ENCODE results near the gene NKAPD1. TPM values are rescaled to one million over a fixed set of nuclear protein-coding genes. Genes with fewer than 3 reads are reported as not detected.
"Not testable (repeated sequence)": the region's sequence is repeated elsewhere in the genome, so short reads cannot be mapped to it uniquely, and the experiment has no call there.

Gene NKAPD1
- total RNA-seq, 2 donors from 2014 or later, result 16.9 to 20.1 TPM

DNA sequence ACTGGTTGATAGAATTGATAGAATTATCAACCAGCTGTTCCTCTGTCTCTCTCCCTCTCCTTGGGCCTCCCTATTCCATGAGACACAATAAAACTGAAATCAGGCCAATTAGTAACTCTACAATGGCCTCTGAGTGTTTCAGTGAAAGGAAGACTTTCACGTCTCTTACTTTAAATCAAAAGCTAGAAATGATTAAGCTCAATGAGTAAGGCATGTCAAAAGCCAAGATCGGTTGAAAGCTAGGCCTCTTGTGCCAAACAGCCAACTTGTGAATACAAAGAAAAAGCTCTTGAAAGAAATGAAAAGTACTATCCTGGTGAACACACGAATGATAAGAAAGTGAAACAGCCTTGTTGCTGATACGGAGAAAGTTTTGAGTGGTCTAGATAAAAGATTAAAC lies 16.9 kb upstream of the NKAPD1 start:
- peaks cover 5 to 7% of the 10 kb centered on the region in 2 donors for H3K36me3 Mint-ChIP-seq
- no peaks in the 10 kb centered on the region for H3K9me3 Mint-ChIP-seq
- DNase-seq (ENCODE audit: low spot score in 2 of 2) (peak in 1 of 2 donors; percentile 11), ATAC-seq (peak; percentile 70 to 94)
- peak overlapping the region; percentile 86 to 94 for H3K27ac Mint-ChIP-seq

DNA sequence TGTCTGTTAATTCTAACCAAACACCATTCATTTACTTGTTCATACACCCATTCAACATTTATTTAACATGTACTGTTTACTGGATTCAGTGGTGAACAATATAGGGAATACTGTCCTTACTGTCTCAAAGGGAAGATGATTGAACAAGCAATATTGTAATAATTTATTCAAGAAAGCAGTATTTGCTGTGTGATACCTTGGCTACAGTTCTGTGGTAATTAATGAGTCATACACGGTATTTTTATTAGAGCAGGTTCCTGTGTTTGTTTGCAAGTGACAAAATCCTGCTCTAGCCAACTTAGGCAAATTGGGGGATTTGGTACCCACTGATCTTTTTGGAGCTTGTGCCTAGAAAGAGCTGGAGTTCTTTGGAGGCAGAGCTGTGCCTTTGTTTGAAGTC lies 16.0 kb upstream of the NKAPD1 start:
- Mint-ChIP-seq H3K36me3 (peaks cover 5 to 7% of the 10 kb centered on the region in 2 donors), H3K27ac (no peak overlapping the region), H3K9me3 (no peaks in the 10 kb centered on the region)
- DNase-seq (ENCODE audit: low spot score in 2 of 2) (no peak), ATAC-seq (no peak)

DNA sequence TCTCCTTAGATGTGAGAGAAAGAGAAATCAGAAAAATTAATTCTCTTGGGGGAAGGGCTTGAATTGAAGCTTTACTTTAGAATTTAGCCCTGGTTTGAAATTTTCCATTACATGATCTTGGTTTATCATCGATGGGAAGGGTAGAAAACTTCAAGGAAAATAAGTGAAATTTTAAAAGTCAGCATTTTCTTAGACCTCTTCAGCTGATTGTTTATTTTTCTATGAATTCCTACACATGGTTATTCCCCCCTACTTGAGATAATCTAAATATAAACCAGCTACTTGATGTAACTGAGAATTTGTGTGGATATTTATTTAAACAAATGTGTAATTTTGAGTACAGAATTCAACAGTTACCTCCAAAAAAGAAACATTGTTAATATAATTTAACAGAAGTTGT lies 11.2 kb upstream of the NKAPD1 start:
- peak overlapping the region in 1 of 2 donors; percentile 52 for H3K27ac Mint-ChIP-seq
- no peaks in the 10 kb centered on the region for H3K9me3 Mint-ChIP-seq
- ATAC-seq (no peak), DNase-seq (ENCODE audit: low spot score in 2 of 2) (no peak)
- no peaks in the 10 kb centered on the region for H3K36me3 Mint-ChIP-seq

DNA sequence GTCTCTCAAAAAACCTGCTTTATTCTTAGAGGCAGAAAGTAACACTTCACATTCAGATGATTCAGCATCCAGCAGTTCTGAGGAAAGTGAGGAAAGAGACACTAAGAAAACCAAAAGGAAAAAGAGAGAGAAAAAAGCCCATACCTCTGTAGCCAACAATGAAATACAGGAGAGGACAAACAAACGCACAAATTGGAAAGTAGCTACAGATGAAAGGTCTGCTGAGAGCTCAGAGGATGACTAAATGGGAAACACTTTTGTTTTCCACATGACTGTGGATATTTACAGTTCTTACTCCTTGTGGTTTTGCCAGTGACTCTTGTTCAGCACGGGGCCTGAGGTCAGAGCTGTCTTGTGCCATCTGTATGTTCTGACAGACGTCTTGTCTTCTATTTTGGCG lies 8.6 kb downstream of the NKAPD1 start:
- peak; percentile 33 to 81 for ATAC-seq
- Mint-ChIP-seq H3K9me3 (no peaks in the 10 kb centered on the region), H3K27ac (peak overlapping the region; percentile 37 to 86), H3K36me3 (peaks cover 33 to 51% of the 10 kb centered on the region in 2 donors)
- DNase-seq (ENCODE audit: low spot score in 2 of 2), result peak in 1 of 2 donors; percentile 28

DNA sequence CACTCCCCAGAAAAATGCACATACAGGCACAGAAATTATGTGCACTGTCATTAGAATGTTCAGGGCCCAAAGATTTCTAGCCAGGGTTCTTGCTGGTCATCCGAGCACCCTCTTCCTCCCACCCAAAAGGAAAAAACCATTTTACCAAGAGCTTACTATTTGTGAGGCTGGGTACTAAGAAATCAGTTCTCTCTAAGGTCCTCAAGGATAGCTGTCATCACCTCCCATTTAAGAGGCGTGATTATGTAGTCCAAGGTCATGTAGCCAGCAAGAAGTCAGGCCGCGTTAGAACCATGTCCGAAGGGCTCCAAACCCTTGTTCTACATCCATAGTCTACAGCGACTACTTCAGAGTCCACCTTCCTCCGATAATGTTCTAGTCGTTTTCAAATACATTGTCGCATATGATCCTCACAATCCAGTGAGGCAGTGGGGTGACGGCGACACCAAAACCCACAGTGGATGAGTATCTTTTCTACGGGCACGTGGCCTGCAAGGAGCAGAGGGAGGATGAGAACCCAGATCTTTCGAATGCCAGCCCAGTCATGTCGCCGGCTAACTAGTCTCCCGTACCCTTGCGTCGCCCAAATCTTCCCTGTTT lies 11.8 kb downstream of the NKAPD1 start:
- H3K9me3 Mint-ChIP-seq, result no peaks in the 10 kb centered on the region
- H3K27ac Mint-ChIP-seq, result peak overlapping the region; percentile 97 to 99
- peak; percentile 47 to 50 for ATAC-seq
- DNase-seq (ENCODE audit: low spot score in 2 of 2), result peak; percentile 36 to 55
- peaks cover 49 to 59% of the 10 kb centered on the region in 2 donors for H3K36me3 Mint-ChIP-seq

DNA sequence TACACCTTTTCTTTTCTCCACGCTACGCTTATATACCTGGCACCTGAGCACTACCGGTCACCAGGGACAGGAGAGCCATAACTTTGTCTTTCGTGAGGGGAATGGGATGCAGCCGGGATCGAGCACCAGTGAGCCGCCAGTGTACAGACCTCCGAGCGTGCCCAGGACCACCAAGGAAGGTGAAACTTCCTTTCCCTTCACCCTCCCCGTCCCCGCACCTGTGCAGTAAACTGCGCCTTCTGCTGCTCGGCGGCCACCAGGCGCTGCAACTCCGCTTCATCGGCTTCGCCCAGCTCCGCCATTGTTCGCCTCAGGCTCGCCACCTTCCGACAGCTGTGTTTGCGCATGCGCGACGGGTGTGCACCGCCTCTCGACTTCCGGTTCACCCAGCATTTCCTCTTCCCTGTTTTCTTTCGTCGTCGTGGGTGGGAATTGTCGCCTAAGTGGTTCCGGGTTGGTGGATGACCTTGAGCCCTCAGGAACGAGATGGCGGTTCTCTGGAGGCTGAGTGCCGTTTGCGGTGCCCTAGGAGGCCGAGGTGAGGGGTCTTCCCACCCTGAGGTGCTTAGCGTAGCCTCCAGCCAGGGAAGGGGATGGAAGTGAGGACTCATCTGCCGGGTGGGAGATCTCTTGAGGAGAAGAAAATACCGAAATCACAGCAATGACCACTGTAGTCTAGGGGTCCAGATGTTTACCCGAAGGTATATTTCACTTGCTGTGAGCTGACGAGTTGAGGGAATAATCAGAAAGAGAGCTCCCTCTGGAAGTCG lies 12.5 kb downstream of the NKAPD1 start, which contains the start of the genes SDHD and TIMM8B:
Gene SDHD (plus strand): TSS at position 452 of the 770 bp plus-strand sequence. CDS start 35 bp downstream, at position 487.
Gene TIMM8B (minus strand): TSS at position 335 of the 770 bp plus-strand sequence. CDS start 33 bp downstream, at position 302.
- peaks cover 55 to 59% of the 10 kb centered on the region in 2 donors for H3K36me3 Mint-ChIP-seq
- no peaks in the 10 kb centered on the region for H3K9me3 Mint-ChIP-seq
- ATAC-seq (peak; percentile 86 to 97), DNase-seq (ENCODE audit: low spot score in 2 of 2) (peak; percentile 92 to 97)
- H3K27ac Mint-ChIP-seq, result peak within 1 kb of the TSS; percentile 97 to 99

DNA sequence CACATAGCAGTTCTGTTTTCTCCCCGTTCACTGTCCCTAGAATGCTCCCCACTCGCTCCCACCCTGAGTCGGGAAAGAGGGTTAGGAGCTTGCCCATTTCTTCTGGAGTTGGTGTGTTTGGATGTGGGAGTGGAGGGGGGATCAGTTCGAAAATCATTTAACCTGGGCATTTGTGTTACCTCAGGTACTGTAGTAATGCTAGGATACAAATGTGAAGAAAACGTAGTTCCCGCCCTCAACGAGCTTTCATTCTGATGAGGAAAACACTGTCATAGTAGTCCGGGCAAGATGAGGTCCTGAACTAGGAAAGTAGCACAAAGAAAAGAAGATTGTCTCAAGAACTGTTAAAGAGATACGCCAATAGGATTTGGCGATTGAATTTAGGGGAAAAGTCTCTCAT lies 13.1 kb downstream of the NKAPD1 start:
- DNase-seq (ENCODE audit: low spot score in 2 of 2), result no peak
- H3K36me3 Mint-ChIP-seq, result peaks cover 57 to 59% of the 10 kb centered on the region in 2 donors
- no peak for ATAC-seq
- H3K9me3 Mint-ChIP-seq, result no peaks in the 10 kb centered on the region
- H3K27ac Mint-ChIP-seq, result peak overlapping the region; percentile 97 to 99

DNA sequence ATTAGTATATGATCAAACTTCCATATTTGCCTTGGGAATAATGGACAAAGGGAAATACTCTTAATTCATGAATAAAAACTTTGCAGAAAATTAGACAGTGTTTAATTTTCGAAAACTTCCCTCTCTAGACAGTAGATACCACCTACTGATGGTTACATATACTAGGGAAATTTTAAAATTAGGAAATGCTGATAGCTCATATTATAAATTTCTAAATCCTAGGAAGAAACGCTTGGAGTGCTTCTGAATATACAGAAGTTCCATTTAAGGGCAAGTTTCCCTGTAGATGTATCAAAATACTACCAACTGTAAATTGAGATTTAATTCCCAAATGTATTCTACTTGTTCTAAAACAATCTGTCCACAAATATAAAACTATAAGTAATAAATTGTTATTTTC lies 21.2 kb downstream of the NKAPD1 start:
- H3K27ac Mint-ChIP-seq; ATAC-seq; H3K9me3 Mint-ChIP-seq; DNase-seq (ENCODE audit: low spot score in 2 of 2): not testable (repeated sequence)
- peaks cover 0 to 11% of the 10 kb centered on the region in 2 donors for H3K36me3 Mint-ChIP-seq

DNA sequence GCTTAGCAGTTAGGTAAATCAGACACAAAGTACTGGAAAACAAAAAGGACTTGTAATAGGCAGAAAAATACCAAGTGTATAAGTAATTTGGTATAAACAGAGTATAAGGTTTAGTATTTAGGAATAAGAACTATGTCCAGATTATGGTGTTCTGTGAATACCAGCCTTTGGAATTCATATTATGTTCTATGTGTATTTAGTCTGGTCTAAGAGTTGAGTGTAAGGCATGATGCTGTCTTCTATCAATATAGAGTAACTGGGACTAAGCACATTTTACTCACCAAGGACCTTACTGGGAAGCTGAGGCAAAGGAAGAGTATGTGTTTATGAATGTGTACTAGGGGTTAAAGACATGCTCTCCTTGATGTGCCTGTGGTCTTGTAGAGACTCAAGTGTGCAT lies 22.1 kb downstream of the NKAPD1 start:
- no peaks in the 10 kb centered on the region for H3K9me3 Mint-ChIP-seq
- ATAC-seq (no peak), DNase-seq (ENCODE audit: low spot score in 2 of 2) (no peak)
- H3K27ac Mint-ChIP-seq, result peak overlapping the region in 1 of 2 donors; percentile 10
- H3K36me3 Mint-ChIP-seq, result peaks cover 0 to 6% of the 10 kb centered on the region in 2 donors

DNA sequence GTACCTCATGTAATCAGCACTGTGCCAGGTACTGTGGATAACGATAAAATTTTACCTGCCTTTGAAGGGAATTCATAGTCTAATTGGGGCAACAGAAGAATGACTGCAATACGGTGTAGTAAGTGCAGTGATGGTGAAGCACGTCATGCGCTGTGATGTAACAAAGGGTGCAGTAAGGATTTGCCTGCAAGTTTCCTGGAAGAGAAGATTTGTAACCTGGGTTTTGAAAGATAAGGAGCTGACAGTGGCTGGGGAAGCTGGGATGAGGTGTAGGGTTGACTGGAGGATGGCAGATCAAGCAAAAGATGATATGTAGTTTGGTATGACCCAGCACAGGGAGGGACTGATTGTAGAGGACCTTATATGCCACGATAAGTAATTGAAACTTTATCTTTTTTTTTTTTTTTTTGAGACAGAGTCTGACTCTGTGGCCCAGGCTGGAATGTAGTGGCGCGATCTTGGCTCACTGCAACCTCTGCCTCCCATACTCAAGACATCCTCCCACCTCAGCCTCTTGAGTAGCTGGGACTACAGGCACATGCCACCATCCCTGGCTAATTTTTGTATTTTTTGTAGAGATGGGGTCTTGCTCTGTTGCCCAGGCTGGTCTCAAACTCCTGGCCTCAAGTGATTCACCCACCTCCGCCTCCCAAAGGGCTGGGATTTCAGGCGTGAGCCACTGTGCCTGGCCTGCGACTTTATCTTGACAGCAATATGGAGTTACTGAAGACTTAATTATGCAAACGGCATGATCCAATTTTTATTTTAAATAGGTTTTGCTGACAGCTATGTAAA lies 23.8 kb downstream of the NKAPD1 start:
- no peak overlapping the region for H3K27ac Mint-ChIP-seq
- no peak for ATAC-seq
- H3K36me3 Mint-ChIP-seq, result no peaks in the 10 kb centered on the region
- DNase-seq (ENCODE audit: low spot score in 2 of 2), result no peak
- H3K9me3 Mint-ChIP-seq, result no peaks in the 10 kb centered on the region

DNA sequence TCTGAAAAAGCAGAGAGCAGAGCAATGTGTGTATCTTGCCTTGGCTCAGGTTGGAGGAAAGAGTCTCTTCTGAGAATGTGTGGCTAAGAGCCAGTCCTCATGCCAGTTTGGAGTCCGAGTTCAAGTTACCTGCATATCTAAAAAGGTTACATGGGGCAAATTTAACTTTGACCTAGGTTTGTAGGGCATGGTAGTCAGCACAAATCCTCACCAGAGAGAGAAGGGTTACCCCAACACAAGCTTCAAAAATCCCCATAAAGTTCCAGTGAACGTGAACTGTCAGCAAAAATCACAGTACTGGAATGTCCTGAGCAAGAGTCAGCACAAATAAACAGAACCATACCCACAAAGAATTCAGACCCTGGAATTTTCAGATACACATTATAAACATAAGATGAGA lies 26.4 kb downstream of the NKAPD1 start:
- ATAC-seq, result no peak
- no peaks in the 10 kb centered on the region for H3K36me3 Mint-ChIP-seq
- DNase-seq (ENCODE audit: low spot score in 2 of 2), result no peak
- no peak overlapping the region for H3K27ac Mint-ChIP-seq
- H3K9me3 Mint-ChIP-seq, result no peaks in the 10 kb centered on the region

DNA sequence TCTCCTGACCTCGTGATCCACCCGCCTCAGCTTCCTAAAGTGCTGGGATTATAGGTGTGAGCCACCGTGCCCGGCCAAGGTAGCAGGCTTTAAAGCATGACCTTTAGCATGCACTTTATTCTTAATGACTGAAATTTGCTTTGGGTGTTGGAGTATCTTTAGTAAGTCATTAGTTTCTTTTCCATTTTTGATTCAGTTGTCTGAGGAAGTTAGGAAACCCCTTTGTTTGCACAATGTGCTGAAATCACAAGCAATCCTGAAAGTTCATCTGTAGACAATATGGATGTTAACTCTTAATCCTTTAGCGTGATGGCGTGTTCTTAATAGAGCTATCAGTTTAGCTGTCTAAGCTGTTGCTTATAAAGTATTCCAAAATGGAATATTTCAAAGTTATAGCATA lies 29.3 kb downstream of the NKAPD1 start:
- ATAC-seq (no peak), DNase-seq (ENCODE audit: low spot score in 2 of 2) (no peak)
- Mint-ChIP-seq H3K36me3 (no peaks in the 10 kb centered on the region), H3K9me3 (no peaks in the 10 kb centered on the region), H3K27ac (no peak overlapping the region)

DNA sequence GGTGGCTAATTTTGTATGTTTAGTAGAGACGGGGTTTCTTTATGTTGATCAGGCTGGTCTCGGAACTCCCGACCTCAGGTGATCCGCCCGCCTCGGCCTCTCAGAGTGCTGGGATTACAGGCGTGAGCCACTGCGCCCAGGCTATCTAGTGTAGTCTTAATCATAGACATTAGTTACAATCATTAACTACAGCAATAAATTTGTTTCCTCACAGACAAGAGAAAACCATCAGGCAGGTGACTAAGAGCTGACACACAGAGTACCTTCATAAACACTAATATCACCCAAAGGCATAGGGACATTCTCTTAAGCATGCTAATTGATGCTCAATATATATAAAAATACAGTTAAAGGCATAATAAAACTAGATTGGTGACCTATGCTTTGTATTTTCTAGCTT lies 32.0 kb downstream of the NKAPD1 start:
- H3K36me3 Mint-ChIP-seq, result no peaks in the 10 kb centered on the region
- no peaks in the 10 kb centered on the region for H3K9me3 Mint-ChIP-seq
- H3K27ac Mint-ChIP-seq, result no peak overlapping the region
- DNase-seq (ENCODE audit: low spot score in 2 of 2) (no peak), ATAC-seq (no peak)

DNA sequence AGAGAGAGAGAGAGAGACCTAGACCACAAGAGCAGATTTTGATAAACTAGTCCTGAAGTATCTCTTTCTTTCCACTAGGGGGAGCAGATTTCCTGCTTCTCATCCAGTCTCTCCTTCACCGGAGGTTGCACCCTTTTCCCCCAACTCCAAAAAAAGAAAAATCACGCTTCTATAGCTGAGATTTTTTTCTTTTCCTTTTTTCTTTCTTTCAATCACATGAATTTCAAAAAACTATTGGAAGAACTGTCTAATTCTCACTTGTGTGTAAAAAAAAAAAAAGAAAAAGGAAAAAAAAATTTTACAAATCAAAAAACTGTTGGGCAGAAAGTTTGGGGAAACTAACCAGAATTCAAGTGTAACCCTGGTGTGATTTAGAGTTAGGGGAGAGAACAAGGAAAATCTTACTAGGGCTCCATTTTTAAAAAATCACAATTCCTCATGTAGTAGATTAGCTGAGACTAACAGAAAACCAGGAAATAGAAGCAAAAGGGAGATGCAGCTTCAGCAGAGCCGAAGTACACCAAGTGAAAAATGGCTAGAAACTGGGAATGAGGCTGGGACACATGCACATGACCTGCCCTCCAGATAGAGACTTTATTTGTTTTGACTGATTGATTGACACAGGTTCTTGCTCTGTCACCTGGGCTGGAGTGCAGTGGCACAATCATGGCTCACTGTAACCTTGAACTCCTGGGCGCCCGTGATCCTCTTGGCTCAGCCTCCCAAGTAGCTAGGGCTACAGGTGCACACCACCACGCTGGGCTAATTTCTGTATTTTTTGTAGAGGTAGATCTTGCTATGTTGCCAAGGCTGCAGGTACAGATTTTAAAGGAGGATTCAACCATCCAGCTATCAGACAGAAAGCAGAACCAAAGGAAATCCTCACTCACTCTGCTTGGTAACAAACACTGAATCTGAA lies 39.7 kb downstream of the NKAPD1 start:
- Mint-ChIP-seq H3K9me3 (no peaks in the 10 kb centered on the region), H3K36me3 (no peaks in the 10 kb centered on the region), H3K27ac (no peak overlapping the region)
- DNase-seq (ENCODE audit: low spot score in 2 of 2), result no peak
- peak; percentile 55 to 72 for ATAC-seq

DNA sequence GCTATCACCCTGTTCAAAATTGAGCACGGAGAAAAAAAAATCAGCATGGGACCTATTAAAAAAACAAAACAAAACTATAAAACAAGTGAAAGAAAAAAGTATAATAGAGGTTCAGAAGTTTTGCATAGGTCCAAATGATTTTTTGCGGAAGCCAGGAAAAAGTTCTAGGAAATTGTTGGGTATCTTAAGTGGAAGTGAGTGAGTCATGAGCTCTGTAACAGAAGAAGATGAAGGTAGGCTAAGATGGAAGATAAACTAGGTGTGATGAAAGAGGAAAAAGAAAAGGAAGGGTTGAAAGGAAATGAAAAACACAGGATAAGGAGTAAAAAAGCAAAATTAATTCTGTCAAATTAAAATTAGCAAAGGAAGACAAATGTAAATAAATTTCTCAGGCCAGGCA lies 40.4 kb downstream of the NKAPD1 start:
- DNase-seq (ENCODE audit: low spot score in 2 of 2) (no peak), ATAC-seq (no peak)
- Mint-ChIP-seq H3K27ac (no peak overlapping the region), H3K9me3 (no peaks in the 10 kb centered on the region), H3K36me3 (no peaks in the 10 kb centered on the region)

DNA sequence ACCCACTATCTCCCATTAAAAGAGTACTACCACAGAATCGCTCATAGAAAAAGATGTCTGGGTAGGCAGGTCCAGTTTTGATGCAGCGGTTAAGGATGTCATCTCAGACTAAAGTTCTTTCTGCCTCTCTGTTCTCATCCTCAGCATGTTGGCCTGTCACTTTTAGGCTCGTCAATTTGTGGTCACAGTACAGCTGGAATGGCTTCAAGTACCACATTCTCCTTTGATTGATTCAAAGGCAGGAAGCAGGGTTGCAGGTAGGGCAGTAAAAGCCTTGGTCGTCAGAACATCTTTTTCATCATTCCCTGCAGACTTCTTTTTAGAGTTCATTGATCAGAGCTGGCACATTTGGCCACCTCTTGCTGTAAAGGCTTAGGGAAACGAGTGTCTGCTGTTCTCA lies 41.3 kb downstream of the NKAPD1 start:
- ATAC-seq (no peak), DNase-seq (ENCODE audit: low spot score in 2 of 2) (no peak)
- Mint-ChIP-seq H3K27ac (no peak overlapping the region), H3K9me3 (no peaks in the 10 kb centered on the region), H3K36me3 (no peaks in the 10 kb centered on the region)
